ENCODE results near the gene SNRPN.
"Not testable (repeated sequence)": the region's sequence is repeated elsewhere in the genome, so short reads cannot be mapped to it uniquely, and the experiment has no call there.

The SNRPN gene

GRCh38 chr15:24966364-24967103, 11.7 kb downstream of the SNRPN start:
- DNase-seq (ENCODE audit: low read depth in 3 of 3, low spot score in 1 of 3), result no peak

GRCh38 chr15:24971052-24971451, 16.3 kb downstream of the SNRPN start:
- no peak for DNase-seq (ENCODE audit: low read depth in 3 of 3, low spot score in 1 of 3)

GRCh38 chr15:24971772-24972171, 17.0 kb downstream of the SNRPN start:
- DNase-seq (ENCODE audit: low read depth in 3 of 3, low spot score in 1 of 3), result no peak

GRCh38 chr15:24972707-24973106, 17.9 kb downstream of the SNRPN start:
- DNase-seq (ENCODE audit: low read depth in 3 of 3, low spot score in 1 of 3), result not testable (repeated sequence)

- DNase-seq (ENCODE audit: low read depth in 3 of 3, low spot score in 1 of 3), result no peak
Observed at GRCh38 chr15:24976932-24977331, 22.1 kb downstream of the SNRPN start.

GRCh38 chr15:24977686-24978085, 22.9 kb downstream of the SNRPN start:
- no peak for DNase-seq (ENCODE audit: low read depth in 3 of 3, low spot score in 1 of 3)

- DNase-seq (ENCODE audit: low read depth in 3 of 3, low spot score in 1 of 3), result no peak
Observed at GRCh38 chr15:24985224-24985623, 30.4 kb downstream of the SNRPN start.

GRCh38 chr15:24986653-24987052, 31.9 kb downstream of the SNRPN start:
- DNase-seq (ENCODE audit: low read depth in 3 of 3, low spot score in 1 of 3), result no peak

- no peak for DNase-seq (ENCODE audit: low read depth in 3 of 3, low spot score in 1 of 3)
Observed at GRCh38 chr15:25019434-25019833, 64.6 kb downstream of the SNRPN start.

GRCh38 chr15:25022233-25022632, 67.4 kb downstream of the SNRPN start:
- no peak for DNase-seq (ENCODE audit: low read depth in 3 of 3, low spot score in 1 of 3)

Measured in stimulated activated CD4-positive, alpha-beta T cell treated with anti-CD3 and anti-CD28 coated beads, TNF-alpha, amount 100 ng/mL, for 1 hour (primary cell).